Fibroblast of mammary gland (primary cell): Measurements from ENCODE around the gene ANK2.
A peak's percentile ranks its signal among the peaks of the same experiment; 100 is the strongest.

Experiments used
- DNase-seq: peaks from one replicate; pipeline ENCODE4 v3.0.0-alpha.2; 2010; ENCODE audit warnings: low read depth
- H3K4me3 ChIP-seq: 2 replicates; pipeline ENCODE4 v1.5.1; 2011; ENCODE audit warnings: low read depth, mild to moderate bottlenecking, low read length, moderate library complexity; ENCODE audit not compliant: control insufficient read depth
- CTCF ChIP-seq: conservative IDR thresholded peaks from 2 replicates; pipeline ENCODE4 v1.5.1; 2011; ENCODE audit warnings: low read depth, low read length, inconsistent platforms; ENCODE audit not compliant: control insufficient read depth, insufficient read depth

The ANK2 gene

GRCh38 chr4:113070755-113071154 lies 21.3 kb downstream of the ANK2 start:
- H3K4me3 ChIP-seq, result no peak overlapping the region
- no peak for TF ChIP-seq CTCF
- DNase-seq, result no peak

GRCh38 chr4:113071274-113071673 lies 21.8 kb downstream of the ANK2 start:
- H3K4me3 ChIP-seq, result no peak overlapping the region
- DNase-seq, result no peak
- TF ChIP-seq CTCF, result no peak

GRCh38 chr4:113071805-113072204 lies 22.4 kb downstream of the ANK2 start:
- no peak for TF ChIP-seq CTCF
- no peak for DNase-seq
- H3K4me3 ChIP-seq, result no peak overlapping the region

GRCh38 chr4:113073451-113074005 lies 24.1 kb downstream of the ANK2 start:
- no peak for TF ChIP-seq CTCF
- no peak for DNase-seq
- H3K4me3 ChIP-seq, result no peak overlapping the region

GRCh38 chr4:113077575-113077974 lies 28.1 kb downstream of the ANK2 start:
- TF ChIP-seq CTCF, result no peak
- no peak for DNase-seq
- H3K4me3 ChIP-seq, result no peak overlapping the region

- no peak overlapping the region for H3K4me3 ChIP-seq
- DNase-seq, result no peak
- TF ChIP-seq CTCF, result no peak
Observed at GRCh38 chr4:113078066-113078465, 28.6 kb downstream of the ANK2 start.

- peak; percentile 34 for DNase-seq
- no peak for TF ChIP-seq CTCF
- H3K4me3 ChIP-seq, result no peak overlapping the region
Observed at GRCh38 chr4:113080050-113080449, 30.6 kb downstream of the ANK2 start.
